8988T (cell line): Measurements from ENCODE around the gene APBA1.

ENCODE experiments used
- DNase-seq: peaks from one replicate; pipeline ENCODE4 v3.0.0; 2011

APBA1 gene

GRCh38 chr9:69515810-69516209 is 156.4 kb downstream of the APBA1 start:
- no peak for DNase-seq

GRCh38 chr9:69513141-69513820 is 158.9 kb downstream of the APBA1 start:
- no peak for DNase-seq

DNA sequence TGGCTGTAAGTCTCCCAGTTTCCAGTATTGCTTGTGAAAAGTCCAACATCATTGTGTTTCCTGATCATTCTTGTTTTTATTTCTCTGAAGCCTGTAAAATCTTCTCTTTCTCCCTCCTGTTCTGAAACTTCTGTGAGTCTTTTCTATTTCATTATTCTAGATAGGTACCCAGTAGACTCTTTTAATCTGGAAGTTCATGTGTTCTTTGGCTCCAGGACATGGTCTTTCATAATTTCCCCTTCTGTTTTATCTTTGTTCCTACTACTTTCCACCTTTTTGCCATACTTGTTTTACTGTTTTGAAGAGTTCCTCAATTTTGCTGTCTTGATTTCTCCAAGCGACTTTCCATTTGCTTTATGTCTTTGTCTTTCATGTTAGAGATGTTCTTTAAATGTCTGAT is 168.1 kb downstream of the APBA1 start:
- no peak for DNase-seq

- no peak for DNase-seq
Measured at GRCh38 chr9:69502671-69503301, 169.4 kb downstream of the APBA1 start.

GRCh38 chr9:69500896-69501295 is 171.3 kb downstream of the APBA1 start:
- no peak for DNase-seq

- DNase-seq, result no peak
Measured at GRCh38 chr9:69499959-69500358, 172.2 kb downstream of the APBA1 start.

- no peak for DNase-seq
Measured at GRCh38 chr9:69499407-69499806, 172.8 kb downstream of the APBA1 start.

DNA sequence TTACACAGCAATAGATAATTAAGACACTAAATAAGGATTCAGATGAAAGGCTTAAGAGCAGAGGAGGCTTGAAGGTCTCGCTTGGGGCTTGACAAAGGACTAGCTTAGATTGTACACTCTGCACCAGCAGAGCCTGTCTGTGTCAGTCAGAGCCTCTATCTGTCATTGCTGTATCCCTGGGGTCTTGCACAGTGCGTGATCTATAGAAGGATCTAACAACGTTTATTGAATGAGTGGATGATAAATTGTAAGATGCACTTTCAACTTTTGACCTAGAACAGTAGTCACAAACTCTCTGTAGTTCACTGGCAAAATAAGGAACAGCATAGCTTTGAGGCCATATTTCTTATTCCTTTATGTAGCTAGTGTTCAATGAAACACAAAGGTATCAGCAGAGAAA is 173.7 kb downstream of the APBA1 start:
- no peak for DNase-seq

DNA sequence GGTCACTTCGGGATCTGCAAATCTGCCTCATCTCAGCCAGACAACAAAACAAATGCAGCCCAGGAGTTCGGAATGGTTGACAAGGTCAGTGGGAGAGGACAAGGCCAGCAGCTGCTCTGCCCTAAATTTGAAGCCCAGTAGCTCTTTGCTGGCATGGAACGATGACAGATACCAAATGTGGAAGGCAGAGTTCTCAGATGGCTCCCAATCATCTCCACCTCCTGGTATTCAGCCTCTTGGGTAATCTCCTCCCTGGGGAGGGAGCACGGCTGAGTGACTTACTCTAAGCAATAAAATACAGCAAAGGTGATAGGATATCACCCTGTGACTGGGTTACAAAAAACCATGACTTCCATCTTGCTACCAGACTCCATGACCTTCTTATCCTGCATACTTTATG is 174.4 kb downstream of the APBA1 start:
- no peak for DNase-seq

DNA sequence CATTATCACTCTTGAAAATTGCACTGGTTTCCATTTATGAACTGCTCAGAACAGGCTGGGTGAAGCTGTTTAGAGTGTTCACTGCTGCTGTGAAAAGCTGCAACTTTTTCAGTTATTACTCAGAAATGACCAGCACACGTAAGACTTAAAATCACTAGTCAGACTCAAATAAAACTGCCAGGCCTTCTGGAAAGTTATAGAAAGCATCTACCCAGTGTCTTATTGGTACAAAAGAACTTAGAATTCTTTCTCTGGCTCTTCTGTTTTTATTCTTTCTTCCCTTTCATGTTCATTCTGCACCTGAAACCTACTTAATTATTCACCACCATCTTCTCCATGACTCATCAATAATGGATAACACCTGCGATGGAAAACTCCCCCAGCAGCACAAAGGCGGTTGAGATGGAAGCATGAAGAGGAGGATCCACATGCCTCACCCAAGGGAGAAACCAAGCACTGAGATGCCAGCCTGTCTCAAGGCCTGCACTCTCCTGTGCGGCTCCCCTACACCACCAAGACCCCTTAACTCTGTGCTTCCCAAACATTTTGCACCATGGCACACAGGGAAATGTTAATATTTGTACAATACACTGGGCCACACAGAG is 175.2 kb downstream of the APBA1 start:
- no peak for DNase-seq

GRCh38 chr9:69495296-69495695 is 176.9 kb downstream of the APBA1 start:
- DNase-seq, result no peak

- no peak for DNase-seq
Measured at GRCh38 chr9:69494763-69495162, 177.4 kb downstream of the APBA1 start.

DNA sequence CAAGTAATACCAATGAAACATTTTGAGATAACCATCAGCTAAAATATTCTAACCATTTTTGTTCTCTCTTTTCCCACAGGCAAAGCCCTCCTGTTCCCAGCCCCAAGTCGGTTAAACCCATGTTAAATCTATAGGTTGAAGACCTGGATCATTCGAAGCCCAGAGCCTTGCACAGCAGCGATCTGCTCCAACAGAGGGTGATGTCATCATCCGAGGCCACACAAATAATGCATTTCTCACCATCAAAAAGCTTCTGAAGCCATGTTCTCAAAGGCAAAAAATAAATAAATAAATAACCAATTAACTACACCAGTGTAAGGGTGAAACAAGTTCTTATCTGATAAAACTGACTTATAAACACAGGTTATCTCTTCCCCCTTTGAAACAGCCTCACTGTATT is 178.0 kb downstream of the APBA1 start:
- no peak for DNase-seq

DNA sequence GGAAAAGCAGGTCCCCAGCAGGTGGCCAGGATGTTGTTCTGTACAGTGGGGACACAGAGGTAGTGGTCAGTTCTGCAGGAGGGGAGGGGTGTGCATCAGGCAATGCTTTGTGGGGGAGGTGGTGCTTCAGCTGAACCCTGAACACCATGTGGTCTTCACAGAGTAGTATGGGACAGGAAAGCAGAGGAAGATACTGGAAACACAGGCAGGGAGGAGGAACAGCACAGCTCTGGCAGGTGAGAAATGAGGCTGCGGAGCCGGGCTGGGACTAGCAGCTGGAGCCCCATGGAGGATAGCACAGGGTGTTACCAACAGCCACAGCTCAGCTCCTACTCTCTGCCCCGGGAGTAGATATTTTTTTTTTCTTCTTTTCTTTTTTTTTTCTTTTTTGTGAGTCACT is 185.7 kb downstream of the APBA1 start:
- no peak for DNase-seq

GRCh38 chr9:69485466-69485865 is 186.7 kb downstream of the APBA1 start:
- DNase-seq, result no peak

DNA sequence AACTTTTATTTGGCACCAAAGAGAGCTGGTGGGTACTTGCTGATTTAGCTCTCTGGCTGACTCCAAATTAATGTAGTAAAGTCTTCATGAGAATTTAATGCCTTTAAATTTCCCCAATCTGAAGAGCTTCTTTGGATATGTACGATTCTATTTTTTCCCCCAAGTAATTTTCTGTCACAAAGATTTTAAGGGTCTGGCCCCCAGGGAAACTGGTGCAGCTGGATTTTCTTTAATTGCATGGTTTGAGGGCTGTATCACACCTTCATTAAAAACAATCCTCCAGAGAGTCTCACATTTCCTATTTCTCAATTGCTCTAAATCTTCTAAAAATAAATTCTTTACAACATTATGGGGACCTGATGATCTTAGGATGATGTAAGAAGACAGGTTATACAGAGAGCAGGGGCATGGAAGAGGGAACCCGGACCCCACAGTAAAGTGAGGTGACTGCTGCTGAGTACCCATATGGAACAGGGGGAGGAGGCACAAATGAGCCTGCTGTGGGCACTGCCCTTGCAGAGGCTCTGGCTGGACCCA is 188.2 kb downstream of the APBA1 start:
- DNase-seq, result no peak

GRCh38 chr9:69476797-69477196 is 195.4 kb downstream of the APBA1 start:
- DNase-seq, result no peak

DNA sequence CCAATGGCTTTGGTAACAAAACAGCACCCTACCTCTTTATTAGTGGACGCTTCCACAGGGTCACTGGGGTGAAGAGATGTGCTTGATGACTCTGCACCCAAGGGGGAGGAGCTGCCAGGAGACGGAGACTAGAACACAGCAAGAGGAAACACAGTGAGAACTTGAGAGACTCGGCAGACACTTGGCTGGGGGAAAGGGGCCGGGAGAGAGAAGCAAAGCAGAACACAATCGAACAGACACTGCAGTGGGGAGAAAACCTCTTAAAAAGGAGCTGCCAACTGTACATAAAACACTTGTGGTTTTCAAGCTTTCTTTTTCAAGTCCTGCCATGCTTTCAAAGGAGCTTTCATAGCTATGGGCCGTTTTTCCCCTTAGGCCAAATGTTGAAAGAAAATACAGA is 196.2 kb downstream of the APBA1 start:
- no peak for DNase-seq

- DNase-seq, result no peak
Measured at GRCh38 chr9:69474821-69475220, 197.3 kb downstream of the APBA1 start.

GRCh38 chr9:69472101-69472620 is 200.0 kb downstream of the APBA1 start:
- no peak for DNase-seq

- DNase-seq, result no peak
Measured at GRCh38 chr9:69471433-69471832, 200.7 kb downstream of the APBA1 start.

- no peak for DNase-seq
Measured at GRCh38 chr9:69470186-69470977, 201.8 kb downstream of the APBA1 start.

DNA sequence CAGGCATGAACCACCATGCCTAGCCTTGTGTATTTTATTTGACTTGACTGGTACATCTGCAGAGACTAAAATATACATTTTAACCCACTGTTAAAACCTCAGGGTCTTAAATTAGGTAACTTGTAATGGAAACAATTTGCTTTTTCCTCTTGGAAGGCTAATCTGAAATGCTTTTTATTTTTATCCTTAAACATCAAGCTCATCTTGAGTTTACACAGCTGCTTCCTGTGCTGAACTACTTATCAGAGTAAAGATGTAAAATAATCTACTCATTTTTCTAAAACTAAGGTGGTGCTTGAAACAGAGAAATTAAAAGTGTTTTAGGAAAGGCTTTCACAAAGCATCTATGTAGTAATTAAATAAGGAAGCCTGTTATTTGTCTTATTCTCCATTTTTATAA is 203.0 kb downstream of the APBA1 start:
- DNase-seq, result no peak
